ENCODE results near the gene NLRP12. TPM values are rescaled to one million over a fixed set of nuclear protein-coding genes. Genes with fewer than 3 reads are reported as not detected.

NLRP12 gene
- total and polyA plus RNA-seq, 2 of the 4 experiments (the other 2 are of a cell fraction): not detected

GRCh38 chr19:53771144-53771543, 53.0 kb downstream of the NLRP12 start:
- no peaks in the 10 kb centered on the region for H4K20me1 ChIP-seq (ENCODE audit: insufficient read depth, low read length)
- no peak overlapping the region for H3K4ac ChIP-seq (ENCODE audit: low read depth, low read length)
- no TSS peak for BruUV-seq (replicated peaks)

More at GRCh38 chr19:53771144-53771543, 53.0 kb downstream of the NLRP12 start:
- Histone ChIP-seq H3K14ac (replicated peaks; ENCODE audit: low read depth, low read length) (no peak overlapping the region), H3K23ac (ENCODE audit: low read depth, low read length) (no peak overlapping the region), H2AK5ac (ENCODE audit: low read depth, low read length) (no peak overlapping the region), H2BK120ac (ENCODE audit: low read depth, low read length) (no peak overlapping the region), H3K4me2 (ENCODE audit: low read depth, low read length) (no peak overlapping the region), H3K4me3 (ENCODE audit: insufficient read depth, low read depth, low read length) (no peak overlapping the region), H3K27ac (ENCODE audit: insufficient read depth, low read length) (no peak overlapping the region), H3K36me3 (ENCODE audit: control insufficient read depth, insufficient read depth, low read length) (no peaks in the 10 kb centered on the region), H2BK15ac (ENCODE audit: low read depth, low read length) (no peak overlapping the region), H3K79me1 (ENCODE audit: low read depth in 1 of 2, low read length in 2 of 2) (no peaks in the 10 kb centered on the region), H3K56ac (ENCODE audit: extremely low read depth, insufficient read depth, low read length) (no peak overlapping the region), H3K4me1 (ENCODE audit: control insufficient read depth, insufficient read depth, low read length) (no peaks in the 10 kb centered on the region), H3K9ac (ENCODE audit: low read depth, low read length) (no peak overlapping the region), H2AFZ (replicated peaks; ENCODE audit: low read length, poor library complexity) (no peak overlapping the region), H2BK20ac (ENCODE audit: low read depth, low read length) (no peak overlapping the region), H3K9me3 (ENCODE audit: control insufficient read depth, insufficient read depth, low read length) (peaks cover 12% of the 10 kb centered on the region), H3K27me3 (ENCODE audit: control insufficient read depth, insufficient read depth, low read length) (no peaks in the 10 kb centered on the region), H2AK9ac (replicated peaks; ENCODE audit: low read depth, low read length, poor library complexity) (no peak overlapping the region), H2BK5ac (ENCODE audit: low read depth, low read length, poor library complexity, severe bottlenecking) (no peak overlapping the region), H4K8ac (ENCODE audit: low read depth in 2 of 2, low read length in 2 of 2) (no peak overlapping the region), H4K91ac (ENCODE audit: insufficient read depth, low read depth, low read length) (no peak overlapping the region), H3K9me1 (ENCODE audit: insufficient read depth, low read length) (no peaks in the 10 kb centered on the region), H3K18ac (ENCODE audit: low read depth, low read length) (no peak overlapping the region), H4K5ac (ENCODE audit: low read depth, low read length) (no peak overlapping the region)
- in situ Hi-C loops (cut with MboI; ENCODE audit: low sequenced_read_pairs) (no loop called here), intact Hi-C loops (cut with micrococcal nuclease) (no loop called here), dilution Hi-C loops (cut with HindIII; ENCODE audit: low sequenced_read_pairs, unreplicated experiment) (no loop called here)
- TF ChIP-seq SMC3 (IDR thresholded peaks at IDR 0.05; ENCODE audit: low read depth, low read length) (no peak), MXI1 (IDR thresholded peaks at IDR 0.05; ENCODE audit: borderline replicate concordance, low read depth, low read length) (no peak), CEBPB (IDR thresholded peaks at IDR 0.05; ENCODE audit: low read depth, low read length) (no peak), RCOR1 (IDR thresholded peaks at IDR 0.05; ENCODE audit: insufficient replicate concordance, low read length) (no peak), MAZ (IDR thresholded peaks at IDR 0.05; ENCODE audit: borderline replicate concordance, low read depth, low read length) (no peak), FOS (IDR thresholded peaks at IDR 0.05; ENCODE audit: low read depth, low read length) (no peak), MAFK (IDR thresholded peaks at IDR 0.05; ENCODE audit: low read depth, low read length) (no peak), BHLHE40 (IDR thresholded peaks at IDR 0.05; ENCODE audit: low read depth, low read length) (no peak)
- TF ChIP-seq, protein P1, sequence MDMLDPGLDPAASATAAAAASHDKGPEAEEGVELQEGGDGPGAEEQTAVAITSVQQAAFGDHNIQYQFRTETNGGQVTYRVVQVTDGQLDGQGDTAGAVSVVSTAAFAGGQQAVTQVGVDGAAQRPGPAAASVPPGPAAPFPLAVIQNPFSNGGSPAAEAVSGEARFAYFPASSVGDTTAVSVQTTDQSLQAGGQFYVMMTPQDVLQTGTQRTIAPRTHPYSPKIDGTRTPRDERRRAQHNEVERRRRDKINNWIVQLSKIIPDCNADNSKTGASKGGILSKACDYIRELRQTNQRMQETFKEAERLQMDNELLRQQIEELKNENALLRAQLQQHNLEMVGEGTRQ (IDR thresholded peaks at IDR 0.05; ENCODE audit: low read depth, low read length): no peak
- TF ChIP-seq, protein P2, sequence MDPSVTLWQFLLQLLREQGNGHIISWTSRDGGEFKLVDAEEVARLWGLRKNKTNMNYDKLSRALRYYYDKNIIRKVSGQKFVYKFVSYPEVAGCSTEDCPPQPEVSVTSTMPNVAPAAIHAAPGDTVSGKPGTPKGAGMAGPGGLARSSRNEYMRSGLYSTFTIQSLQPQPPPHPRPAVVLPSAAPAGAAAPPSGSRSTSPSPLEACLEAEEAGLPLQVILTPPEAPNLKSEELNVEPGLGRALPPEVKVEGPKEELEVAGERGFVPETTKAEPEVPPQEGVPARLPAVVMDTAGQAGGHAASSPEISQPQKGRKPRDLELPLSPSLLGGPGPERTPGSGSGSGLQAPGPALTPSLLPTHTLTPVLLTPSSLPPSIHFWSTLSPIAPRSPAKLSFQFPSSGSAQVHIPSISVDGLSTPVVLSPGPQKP (IDR thresholded peaks at IDR 0.05; ENCODE audit: borderline replicate concordance, low read depth, low read length): no peak
- TF ChIP-seq, protein P3, sequence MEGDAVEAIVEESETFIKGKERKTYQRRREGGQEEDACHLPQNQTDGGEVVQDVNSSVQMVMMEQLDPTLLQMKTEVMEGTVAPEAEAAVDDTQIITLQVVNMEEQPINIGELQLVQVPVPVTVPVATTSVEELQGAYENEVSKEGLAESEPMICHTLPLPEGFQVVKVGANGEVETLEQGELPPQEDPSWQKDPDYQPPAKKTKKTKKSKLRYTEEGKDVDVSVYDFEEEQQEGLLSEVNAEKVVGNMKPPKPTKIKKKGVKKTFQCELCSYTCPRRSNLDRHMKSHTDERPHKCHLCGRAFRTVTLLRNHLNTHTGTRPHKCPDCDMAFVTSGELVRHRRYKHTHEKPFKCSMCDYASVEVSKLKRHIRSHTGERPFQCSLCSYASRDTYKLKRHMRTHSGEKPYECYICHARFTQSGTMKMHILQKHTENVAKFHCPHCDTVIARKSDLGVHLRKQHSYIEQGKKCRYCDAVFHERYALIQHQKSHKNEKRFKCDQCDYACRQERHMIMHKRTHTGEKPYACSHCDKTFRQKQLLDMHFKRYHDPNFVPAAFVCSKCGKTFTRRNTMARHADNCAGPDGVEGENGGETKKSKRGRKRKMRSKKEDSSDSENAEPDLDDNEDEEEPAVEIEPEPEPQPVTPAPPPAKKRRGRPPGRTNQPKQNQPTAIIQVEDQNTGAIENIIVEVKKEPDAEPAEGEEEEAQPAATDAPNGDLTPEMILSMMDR (conservative IDR thresholded peaks at IDR 0.05; ENCODE audit: low read depth, low read length): no peak
- ATAC-seq (ENCODE audit: low read depth) (no peak), DNase-seq (no peak)
- 40% methylated on average over 1 of the region's 4 CpGs; no CpG with 5 or more reads in 1 of the 2 experiments for WGBS, 2 experiments (ENCODE audit: extremely low coverage in 2 of 2, insufficient read length in 1 of 2)
- ChIA-PET CTCF (no interaction called here), POLR2A (ENCODE audit: unreplicated experiment) (no interaction called here)

All from IMR-90 (cell line).